CD1c-positive myeloid dendritic cell (primary cell): ENCODE measurements around the gene NUBP2.

Experiments
- DNase-seq: peaks from one replicate; pipeline ENCODE4 v3.0.0-alpha.2; 2016; ENCODE audit errors: extremely low spot score

The NUBP2 gene

DNA sequence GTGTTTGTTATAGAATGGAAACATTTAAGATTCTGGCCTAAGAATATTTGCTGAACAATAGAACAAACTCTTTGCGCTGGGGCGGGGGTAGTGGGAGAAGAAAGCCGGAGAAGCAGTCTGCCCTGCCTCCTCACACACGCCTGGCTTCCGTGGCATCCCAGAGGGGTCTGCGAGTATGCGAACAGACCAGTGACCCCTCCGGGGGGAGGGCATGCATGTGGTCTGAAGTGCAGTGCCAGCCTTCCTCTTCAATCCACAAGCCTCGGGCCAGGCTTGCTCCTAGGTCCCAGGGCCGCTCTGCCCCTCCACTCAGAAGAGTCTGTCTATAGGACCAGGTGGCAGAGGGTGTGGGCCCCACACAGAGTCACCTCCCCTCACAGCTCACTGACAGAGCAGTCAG, 24.9 kb downstream of the NUBP2 start:
- no peak for DNase-seq

DNA sequence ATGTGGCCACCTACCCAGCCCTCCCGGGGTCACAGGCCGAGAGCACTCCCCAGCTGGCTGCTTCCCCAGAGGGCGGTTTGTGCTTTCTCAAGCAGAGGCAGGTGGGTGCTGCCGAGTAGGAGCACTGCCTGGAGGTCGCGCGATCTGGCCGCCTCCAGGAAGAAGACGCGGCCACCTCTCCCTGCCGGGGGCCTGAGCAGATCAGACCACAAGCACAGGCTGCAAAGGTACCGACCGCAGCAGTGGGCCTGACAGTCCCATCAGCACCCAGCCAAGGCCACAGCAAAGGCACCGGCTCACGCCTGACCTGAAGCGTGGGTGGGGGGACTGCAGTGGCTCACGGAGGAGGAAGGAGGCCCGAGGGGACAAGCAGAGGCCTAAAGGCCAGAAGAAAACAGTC, 25.9 kb downstream of the NUBP2 start:
- DNase-seq: no peak

DNA sequence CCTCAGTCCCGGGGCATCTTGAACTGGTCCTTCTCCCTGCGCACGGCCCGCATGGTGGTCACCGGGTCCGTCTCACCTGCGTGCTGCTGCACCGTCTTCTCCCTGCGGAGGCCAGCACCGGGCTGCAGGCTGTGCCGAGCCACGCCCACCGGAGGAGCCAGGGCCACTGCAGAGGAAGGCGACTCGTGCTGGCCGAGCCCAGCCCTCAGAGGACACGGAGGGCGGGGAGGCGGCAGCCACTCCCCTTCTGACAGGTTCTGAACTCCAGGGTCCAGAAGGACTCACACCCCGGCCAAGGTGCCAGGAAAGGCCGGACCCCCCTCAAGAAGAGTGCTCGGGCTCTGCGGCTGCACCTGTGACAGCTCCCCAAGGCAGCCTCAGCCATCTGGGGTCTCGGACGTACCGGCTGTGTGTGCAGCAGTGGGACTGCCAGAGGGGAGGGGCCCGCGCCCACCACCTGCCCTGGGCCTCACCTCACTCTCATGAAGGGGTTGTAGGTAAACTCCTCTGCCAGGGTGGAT, 26.6 kb downstream of the NUBP2 start:
- DNase-seq: no peak

DNA sequence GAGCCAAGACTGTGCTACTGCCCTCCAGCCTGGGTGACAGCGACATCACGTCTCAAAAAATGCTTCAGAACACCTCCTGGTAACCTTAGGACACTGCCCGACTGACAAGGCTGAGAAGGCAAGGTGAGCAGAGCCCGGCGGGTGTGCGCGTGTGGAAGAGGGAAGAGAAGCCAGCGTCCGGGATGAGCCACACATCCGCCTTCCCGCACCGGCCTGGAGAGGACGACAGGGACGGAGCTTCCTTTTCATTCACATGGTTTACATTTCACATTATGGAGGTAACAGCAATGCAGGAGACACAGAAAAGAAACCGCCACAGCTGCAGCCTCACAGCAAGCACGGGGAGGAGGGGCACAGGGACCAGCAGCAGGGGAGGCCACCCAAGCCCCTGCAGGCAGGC, 27.3 kb downstream of the NUBP2 start:
- DNase-seq: no peak

DNA sequence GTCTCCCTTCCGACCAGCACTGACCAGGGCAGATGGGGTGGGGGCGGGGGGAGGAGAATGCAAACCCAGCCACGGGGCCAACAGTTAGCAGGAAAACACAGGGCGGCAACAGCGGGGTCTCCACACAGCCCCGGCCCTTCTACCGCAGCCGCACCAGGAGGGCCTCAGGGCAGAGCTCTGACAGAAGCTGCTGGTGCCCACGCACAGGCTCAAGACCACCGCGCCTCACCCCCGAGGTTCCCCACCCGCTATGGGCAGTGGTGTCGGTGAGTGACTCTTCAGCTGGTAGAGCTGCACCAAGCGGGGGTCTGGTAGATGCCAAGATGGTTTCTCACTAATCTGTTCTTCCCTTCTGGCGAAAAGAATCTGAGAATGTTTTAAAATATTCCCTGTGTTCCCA, 27.8 kb downstream of the NUBP2 start:
- no peak for DNase-seq

DNA sequence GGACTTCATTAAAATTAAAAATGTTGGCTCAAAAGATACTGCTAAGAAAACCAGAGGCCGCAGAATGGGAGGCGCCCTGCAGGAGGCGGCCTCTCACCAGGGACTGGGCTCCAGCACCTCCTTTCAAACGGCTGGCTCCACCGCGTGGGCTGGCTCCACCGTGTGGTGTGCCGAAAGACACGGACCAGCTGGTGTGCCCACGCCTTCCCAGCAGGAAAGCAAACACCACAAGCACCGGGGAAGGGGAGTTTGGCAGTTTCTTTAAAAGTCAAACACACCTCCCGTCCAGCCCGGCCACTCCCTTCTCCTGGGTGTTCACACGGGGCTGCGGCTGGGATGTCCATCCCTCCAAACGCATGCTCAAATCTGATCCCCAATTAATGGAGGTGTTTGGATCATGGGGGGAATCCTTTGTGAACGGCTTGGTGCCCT, 30.0 kb downstream of the NUBP2 start:
- DNase-seq: peak; percentile 70

DNA sequence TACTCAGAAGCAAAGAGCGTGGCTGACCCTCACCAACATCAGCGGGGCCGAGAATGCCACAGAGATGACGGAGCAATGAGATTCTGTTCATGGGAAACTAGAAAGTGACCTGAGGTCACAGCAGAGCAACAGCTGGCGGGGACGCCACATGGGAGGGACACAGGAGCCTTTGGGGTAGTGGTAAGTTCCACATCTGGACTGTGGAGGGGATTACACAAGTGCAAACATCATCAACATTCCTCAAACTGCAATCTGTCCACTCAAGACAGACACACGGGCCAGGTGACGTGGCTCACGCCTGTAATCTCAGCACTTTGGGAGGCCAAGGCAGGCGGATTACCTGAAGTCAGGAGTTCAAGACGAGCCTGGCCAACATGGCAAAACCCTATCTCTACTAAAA, 32.7 kb downstream of the NUBP2 start:
- DNase-seq: no peak

DNA sequence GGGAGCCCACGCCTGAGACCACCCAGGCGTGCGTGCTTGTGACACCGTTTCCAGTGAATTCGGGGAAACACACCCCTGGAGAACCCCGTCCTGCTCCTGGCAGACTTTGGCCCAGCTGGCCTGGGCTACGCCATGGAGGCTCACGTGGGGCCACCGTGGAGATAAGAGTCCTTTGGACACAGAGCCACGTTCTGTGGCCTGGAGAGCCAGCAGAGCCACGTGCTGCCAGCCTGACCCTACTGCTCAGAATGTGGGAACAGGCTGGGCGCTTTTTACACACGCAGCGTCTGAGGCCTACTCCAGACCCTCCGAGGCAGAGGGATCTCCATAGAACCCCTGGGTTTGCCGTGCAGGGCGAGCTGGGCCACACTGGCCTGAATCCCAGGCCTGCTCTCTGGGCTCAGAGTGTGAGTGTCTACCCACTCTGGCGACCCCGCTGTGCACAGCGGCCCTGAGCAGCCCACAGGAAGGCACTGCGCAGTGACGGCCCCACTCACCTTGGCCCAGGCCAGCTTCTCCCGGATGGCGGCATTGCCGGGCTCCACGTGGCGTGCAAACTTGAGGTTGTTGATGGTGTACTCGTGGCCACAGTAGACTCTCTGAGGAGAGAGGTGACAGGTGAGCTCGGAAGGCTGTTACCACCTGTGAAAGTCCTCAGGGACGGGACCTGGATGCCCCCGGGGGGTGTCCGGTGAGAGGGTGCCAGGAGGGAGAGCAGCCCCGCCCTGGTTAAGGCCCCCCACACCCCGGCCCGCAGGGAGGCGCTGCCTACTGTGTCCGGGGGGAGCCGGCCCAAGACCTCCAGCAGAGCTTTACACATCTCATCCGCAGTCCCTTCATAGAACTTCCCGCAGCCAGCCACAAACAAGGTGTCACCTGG, 33.9 kb downstream of the NUBP2 start:
- DNase-seq: no peak

DNA sequence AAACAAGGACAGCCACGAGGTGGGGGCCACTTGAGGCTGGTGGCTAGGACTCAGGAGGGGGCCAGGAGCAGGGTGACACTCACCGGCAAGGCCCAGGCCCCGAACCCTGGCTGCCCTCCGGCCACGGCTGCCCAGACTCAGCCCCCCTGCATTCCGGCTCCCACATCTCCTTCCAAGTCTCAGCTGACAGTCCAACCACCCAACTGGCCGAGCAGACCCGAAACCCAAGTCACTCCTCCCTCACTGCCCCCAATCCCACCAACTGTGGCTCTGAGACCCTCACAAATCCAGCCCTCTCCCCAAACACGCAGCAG, 34.5 kb downstream of the NUBP2 start:
- DNase-seq: no peak

DNA sequence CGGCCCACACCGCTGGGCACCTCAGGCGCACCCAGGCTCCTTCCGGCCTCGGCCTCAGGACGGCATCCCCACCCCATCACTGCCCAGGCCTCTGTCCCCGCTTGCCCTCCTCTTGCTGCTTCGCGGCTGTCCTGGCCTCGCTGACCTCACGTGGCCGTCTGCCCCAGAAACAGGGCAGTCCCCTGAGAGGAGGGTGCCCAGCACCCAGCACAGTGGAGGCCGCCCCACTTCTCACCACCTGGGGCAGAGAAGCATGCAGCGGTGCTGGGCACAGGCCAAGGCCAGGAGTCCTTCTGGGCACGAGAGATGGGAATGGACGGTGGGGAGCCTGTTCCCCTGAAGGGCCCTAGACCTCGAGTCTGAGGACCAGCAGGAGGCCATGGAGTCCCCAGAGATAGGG, 35.0 kb downstream of the NUBP2 start:
- no peak for DNase-seq

DNA sequence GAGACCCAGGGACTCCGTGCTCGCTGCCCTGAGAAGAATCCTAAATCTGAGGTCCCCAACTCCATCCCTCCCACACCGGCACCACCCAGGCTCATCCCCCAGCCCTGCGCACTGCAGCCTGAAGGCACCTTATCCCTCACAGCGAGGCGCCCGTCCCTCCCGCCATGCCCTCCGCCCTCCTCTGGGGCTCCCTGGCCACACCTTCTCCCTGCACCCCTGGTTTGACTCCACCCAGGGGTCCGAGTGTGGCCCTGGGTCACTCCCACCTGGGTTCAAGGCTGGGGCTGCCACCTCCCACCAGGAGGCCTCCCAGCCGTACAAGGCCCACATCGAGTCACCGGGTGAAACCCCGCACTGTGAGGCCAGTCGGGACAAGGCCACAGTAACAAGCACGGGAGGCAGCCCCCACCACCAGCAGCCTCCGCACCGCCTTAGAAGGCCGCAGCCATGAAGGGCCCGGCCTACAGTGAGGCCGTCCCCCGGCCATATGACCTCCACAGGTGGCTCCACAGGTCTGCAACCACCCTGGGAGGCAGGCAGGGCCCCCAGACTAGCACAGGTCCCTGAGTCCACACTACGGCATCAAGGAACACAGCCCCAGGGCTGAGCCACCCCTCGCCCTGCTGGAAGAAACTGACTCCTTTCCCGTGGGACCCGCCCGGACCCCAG, 35.6 kb downstream of the NUBP2 start:
- DNase-seq: no peak

DNA sequence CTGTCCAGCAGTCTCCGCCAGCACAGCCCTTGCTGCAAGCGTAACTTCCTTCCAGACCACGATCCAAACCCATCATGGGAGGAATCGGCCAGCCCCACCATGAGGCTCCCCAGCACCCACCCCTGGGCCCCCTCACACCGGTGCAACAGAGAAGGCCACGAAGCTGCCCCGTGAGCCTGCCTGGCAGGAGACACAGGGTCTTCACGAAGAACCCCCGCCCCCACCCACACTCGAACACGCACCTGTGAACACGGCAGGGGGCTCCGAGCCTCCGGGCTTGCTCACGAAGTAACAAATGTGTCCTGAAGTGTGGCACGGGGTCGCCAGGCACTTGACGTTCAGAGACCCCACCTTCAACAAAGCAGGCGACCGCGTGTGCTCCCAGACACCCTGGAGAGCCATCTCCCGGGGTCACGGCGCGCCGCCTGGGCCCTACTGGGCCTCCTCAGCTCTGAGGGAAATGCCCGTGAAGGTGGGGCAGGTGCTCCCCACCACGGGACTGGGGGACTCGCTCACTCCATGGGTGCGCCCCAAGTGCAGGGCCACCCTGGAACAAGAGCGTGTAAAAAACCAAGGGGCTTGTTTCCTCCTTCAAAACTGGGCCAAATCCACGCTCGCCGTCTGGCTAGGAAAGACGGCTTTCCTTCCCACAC, 36.2 kb downstream of the NUBP2 start:
- no peak for DNase-seq

DNA sequence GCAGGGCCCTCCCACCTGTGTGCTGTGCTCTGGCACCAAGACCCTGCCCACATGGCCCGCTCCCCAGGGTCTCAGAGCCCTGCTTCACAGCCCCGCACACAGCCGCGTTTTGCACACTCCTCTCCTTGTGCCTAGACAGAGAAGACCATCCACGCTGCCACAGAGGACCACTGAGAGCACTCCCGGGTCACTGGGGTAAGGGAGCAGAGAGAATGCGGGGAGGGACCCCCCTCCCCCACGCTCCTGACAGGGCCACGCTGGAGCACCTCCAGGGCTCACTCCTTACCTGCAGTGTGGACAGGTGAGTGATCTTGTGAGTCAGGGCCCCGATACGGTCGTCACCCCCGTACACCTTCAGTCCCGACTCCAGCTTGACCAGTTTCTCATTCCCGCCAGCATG, 36.9 kb downstream of the NUBP2 start:
- DNase-seq: no peak

DNA sequence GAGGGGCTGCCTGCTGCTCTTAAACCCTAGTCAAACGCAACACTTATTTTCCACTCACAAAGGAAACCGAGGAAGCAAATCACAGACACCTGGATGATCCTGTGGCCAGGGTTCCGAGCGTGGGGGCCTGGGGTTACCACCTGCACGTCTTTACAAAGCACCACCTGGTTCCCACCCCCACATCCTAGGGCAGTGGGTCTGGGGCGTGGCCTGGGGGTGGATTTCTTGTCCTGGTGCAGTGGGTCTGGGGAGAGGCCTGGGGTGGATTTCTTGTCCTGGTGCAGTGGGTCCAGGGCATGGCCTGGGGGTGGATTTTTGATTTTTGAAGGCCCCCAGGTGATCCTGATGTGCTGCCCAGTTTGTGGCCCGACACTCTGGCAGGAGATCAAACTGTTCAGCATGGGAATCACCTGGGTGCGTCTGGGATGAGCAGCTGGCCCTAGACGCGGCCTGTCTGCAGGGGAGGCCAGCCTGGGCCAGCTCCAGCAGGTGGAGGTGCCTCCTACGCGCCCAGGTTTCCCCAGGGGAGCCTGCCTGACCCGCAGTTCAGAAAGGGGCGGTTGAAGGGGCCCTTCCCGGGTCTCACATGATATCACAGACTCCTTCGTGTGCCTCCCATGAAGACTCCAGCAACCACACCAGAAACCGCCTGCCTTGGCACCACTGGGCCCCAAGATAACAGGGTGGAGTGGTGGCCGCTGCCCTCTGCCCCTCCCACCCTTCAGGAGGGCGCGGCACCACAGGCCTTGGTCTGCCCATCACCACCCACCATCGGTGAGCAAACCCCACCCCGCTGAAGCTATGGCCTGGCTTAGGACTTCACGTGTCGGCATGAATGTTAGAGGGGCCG, 37.6 kb downstream of the NUBP2 start:
- DNase-seq: no peak

DNA sequence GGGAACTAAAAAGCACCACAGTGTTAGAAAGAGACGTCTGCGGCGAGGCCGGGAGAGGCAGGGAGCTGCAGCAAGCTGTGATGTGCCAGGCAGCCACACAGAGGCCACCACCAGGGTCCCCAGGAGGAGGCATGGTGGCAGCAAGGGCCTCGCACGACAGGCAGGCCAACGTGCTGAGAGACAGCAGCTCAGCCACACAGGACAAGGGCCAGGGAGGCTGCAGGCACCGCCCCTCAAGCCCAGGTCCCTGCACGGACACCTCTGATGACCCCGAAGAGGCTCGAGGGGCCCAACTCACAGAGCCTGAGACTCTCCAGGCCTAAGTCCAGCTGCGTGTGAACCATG, 38.2 kb downstream of the NUBP2 start:
- DNase-seq: no peak

DNA sequence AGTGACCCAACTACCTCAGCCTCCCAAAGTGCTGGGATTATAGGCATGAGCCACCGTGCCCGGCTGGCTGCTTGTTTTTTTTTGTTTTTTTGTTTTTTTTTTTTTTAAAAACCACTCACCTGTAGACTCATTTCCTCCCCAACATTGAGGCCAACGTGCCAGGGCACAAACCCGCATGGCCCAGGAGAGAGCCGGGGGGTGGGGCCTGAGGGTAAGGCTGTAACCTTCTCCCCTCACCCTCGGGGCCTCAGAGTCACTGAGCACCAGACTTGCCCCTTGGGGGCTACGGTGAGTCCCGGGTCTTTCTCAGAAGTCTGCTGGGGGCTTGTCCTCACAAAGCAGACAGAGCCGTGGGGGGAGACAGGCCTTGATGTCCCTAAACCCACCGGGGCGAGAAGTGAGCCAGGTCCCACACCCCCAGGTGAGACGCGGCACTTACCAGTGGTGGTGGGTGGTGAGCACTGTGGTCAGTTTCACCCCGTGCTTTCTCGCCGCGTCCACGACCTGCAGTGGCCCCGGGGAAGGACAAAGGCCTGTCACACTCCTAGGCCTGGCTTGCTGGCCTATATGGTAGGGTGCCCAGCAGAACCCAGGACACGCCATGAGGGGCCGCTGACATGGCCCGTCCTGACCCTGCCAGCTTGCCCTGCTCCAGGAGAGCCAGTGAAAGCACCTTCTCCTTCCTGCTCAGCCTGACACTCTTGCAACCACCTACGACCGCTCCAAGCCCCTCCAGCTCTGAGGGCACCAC, 39.3 kb downstream of the NUBP2 start:
- DNase-seq: no peak

DNA sequence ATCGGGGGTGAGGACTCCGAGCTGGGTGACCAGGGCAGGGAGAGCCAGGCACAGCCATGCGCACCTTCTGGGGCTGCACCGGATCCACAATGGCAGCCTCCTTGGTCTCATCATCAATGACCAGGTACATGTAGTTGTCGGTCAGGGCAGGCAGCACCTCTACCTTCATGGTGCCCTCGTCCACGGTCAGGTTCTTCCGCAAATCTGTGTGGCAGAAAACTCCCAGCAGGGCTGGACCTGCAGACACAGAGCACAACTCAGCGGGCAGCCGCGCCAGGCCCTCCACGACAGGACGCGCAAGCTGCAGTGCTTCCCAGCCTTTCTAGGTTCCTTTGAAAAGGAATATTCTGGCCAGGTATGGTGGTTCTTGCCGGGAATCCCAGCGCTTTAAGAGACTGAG, 40.0 kb downstream of the NUBP2 start:
- no peak for DNase-seq

DNA sequence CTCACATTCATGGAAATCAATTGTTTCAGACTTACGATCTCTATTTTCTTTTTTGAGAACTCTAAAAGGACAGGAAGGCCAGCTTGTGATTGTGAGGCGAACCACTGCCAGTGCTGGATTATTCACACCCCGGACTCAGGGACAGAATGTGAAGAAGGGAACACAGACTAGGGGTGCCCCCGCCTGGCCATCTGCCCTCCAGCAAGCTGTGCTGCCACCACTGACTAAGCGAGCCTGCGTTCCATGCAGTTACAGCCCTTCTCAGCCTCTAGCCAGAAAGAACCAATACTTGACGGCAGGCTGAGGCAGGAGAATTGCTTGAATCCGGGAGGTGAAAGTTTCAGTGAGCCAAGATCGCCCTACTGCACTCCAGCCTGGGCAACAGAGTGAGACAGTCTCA, 41.1 kb downstream of the NUBP2 start:
- DNase-seq: no peak

DNA sequence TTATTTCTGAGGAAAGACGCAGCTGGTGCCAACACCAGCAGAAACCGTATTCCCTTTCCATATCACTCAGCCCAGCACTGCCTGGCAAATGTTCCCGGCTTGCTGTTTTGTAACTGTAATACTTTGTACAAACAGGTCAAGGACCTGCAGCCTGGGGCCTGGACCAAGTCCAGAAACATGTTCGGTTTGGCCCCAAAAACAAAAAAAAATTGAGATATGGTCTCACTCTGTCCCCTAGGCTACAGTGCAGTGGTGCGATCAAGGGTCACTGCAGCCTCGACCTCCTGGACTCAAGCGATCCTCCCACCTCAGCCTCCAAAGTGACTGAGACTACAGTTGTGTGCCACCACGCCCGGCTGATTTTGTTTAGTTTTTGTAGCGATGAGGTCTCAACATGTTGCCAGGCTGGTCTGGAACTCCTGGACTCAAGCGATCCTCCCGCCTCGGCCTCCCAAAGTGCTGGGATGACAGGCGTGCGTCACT, 42.7 kb downstream of the NUBP2 start:
- no peak for DNase-seq

DNA sequence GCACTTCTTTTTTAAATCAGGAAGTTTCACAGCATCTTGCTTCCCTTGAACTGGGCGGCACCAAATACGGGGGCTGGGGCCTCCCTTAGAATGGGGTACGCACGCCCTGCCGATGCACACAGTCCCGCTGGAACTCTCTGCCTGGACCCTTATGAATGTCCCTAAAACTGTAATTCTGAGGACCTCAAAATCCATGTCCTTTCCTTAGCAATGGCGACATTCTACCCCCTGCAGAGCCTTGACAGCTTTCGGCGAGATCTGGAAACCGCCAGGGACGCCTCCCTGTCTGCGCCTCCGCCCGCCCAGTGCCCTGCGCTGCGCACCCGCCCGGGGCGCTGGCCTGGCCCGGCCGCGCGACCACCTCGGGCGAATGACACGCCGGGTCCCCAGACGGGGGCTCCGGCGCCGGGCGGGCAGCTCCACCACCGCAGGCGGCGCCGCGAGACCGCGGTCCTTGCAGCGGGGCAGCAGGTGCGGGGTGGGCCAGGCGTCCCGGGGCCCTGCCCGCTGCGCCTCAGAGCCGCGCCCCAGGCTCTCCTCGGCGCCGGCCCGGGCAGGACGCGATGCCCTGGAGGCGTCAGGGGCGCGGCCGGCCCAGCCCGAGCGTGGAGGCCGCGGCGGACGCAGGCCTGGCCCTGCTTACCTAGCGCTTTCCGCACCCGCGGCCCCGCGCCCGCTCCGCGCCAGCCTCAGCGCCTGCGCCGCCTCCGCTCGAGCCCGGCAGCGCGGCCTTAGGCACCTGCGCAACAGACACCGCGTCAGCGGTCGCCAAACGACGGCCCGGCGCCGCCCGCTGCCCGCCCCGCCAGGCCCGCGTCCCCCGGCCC, 43.3 kb downstream of the NUBP2 start:
- peak; percentile 80 for DNase-seq
